Astrocyte (in vitro differentiated cells and primary cell): ENCODE results near the gene C6orf89.

Source experiments
- CTCF ChIP-seq: IDR thresholded peaks from 2 replicates; pipeline ENCODE4 v1.5.1; 2011; ENCODE audit warnings: low read depth, mild to moderate bottlenecking, inconsistent platforms, low read length, moderate library complexity; ENCODE audit not compliant: insufficient read depth
- EZH2 ChIP-seq: IDR thresholded peaks from 2 replicates; pipeline ENCODE4 v1.6.1; 2012; ENCODE audit warnings: mild to moderate bottlenecking, low read length, inconsistent platforms; ENCODE audit not compliant: insufficient read depth

GRCh38 chr6:36962874-36963273, 77.1 kb downstream of the C6orf89 start:
- TF ChIP-seq EZH2, result no peak
- TF ChIP-seq CTCF, result no peak
